Measurements from ENCODE around the gene CADPS. TPM values are rescaled to one million over a fixed set of nuclear protein-coding genes. Genes with fewer than 3 reads are reported as not detected.

The CADPS gene
- total RNA-seq, 1 experiment from 2014 or later, result not detected

GRCh38 chr3:62832553-62832952 is 42.7 kb downstream of the CADPS start:
- ChIA-PET POLR2A (no interaction called here), CTCF (interaction anchor here (0.6 kb wide), 1 partner anchor 166 kb away, joined by 5 read pairs; no protein-coding TSS in a partner anchor)
- H3K4me1 ChIP-seq (ENCODE audit: control insufficient read depth, insufficient read depth, low read length), result no peaks in the 10 kb centered on the region
- no peaks in the 10 kb centered on the region for H3K36me3 ChIP-seq (ENCODE audit: control insufficient read depth, insufficient read depth, low read length)
- intact Hi-C loops (cut with micrococcal nuclease; ENCODE audit: unreplicated experiment) (no loop called here), in situ Hi-C loops (cut with HindIII; ENCODE audit: low pct_unique_long_range_greater_than_20kb, low sequenced_read_pairs) (no loop called here)
- H3K27me3 ChIP-seq (ENCODE audit: control insufficient read depth, insufficient read depth, low read length), result no peaks in the 10 kb centered on the region
- DNase-seq (ENCODE audit: low read depth, low spot score) (no peak), ATAC-seq (no peak)
- H3K4me3 ChIP-seq (ENCODE audit: low read depth in 2 of 2, low read length in 2 of 2), result no peak overlapping the region
- TF ChIP-seq TCF7L2 (IDR thresholded peaks at IDR 0.05; ENCODE audit: low read depth, low read length) (no peak), SIN3A (IDR thresholded peaks at IDR 0.05; ENCODE audit: borderline replicate concordance, insufficient read depth, low read depth, low read length) (no peak)
- H3K27ac ChIP-seq (ENCODE audit: low read length), result no peak overlapping the region
- no peaks in the 10 kb centered on the region for H3K9me3 ChIP-seq (ENCODE audit: control insufficient read depth, insufficient read depth, low read depth, low read length)
- no TSS peak for BruUV-seq (replicated peaks)

GRCh38 chr3:62830727-62831322 is 44.4 kb downstream of the CADPS start:
- ChIA-PET POLR2A (no interaction called here), CTCF (no interaction called here)
- ATAC-seq (no peak), DNase-seq (ENCODE audit: low read depth, low spot score) (no peak)
- in situ Hi-C loops (cut with HindIII; ENCODE audit: low pct_unique_long_range_greater_than_20kb, low sequenced_read_pairs) (no loop called here), intact Hi-C loops (cut with micrococcal nuclease; ENCODE audit: unreplicated experiment) (no loop called here)
- no TSS peak for BruUV-seq (replicated peaks)
- no peak overlapping the region for H3K27ac ChIP-seq (ENCODE audit: low read length)
- TF ChIP-seq REST (IDR thresholded peaks at IDR 0.05; ENCODE audit: insufficient read depth in 1 of 2, low read depth in 2 of 2, low read length in 1 of 2) (no peak), TCF7L2 (IDR thresholded peaks at IDR 0.05; ENCODE audit: low read depth, low read length) (no peak), SIN3A (IDR thresholded peaks at IDR 0.05; ENCODE audit: borderline replicate concordance, insufficient read depth, low read depth, low read length) (no peak), POLR2AphosphoS5 (IDR thresholded peaks at IDR 0.05; ENCODE audit: low read depth, low read length) (no peak), CTCF (IDR thresholded peaks at IDR 0.05) (no peak)
- no peaks in the 10 kb centered on the region for H3K9me3 ChIP-seq (ENCODE audit: control insufficient read depth, insufficient read depth, low read depth, low read length)
- no peaks in the 10 kb centered on the region for H3K4me1 ChIP-seq (ENCODE audit: control insufficient read depth, insufficient read depth, low read length)
- H3K36me3 ChIP-seq (ENCODE audit: control insufficient read depth, insufficient read depth, low read length), result no peaks in the 10 kb centered on the region
- no peaks in the 10 kb centered on the region for H3K27me3 ChIP-seq (ENCODE audit: control insufficient read depth, insufficient read depth, low read length)
- no peak overlapping the region for H3K4me3 ChIP-seq (ENCODE audit: low read depth in 2 of 2, low read length in 2 of 2)

- CTCF ChIA-PET, result no interaction called here
- no peak for TF ChIP-seq TCF7L2 (IDR thresholded peaks at IDR 0.05; ENCODE audit: low read depth, low read length)
- no peak for TF ChIP-seq SIN3A (IDR thresholded peaks at IDR 0.05; ENCODE audit: borderline replicate concordance, insufficient read depth, low read depth, low read length)
- no peak for TF ChIP-seq REST (IDR thresholded peaks at IDR 0.05; ENCODE audit: insufficient read depth in 1 of 2, low read depth in 2 of 2, low read length in 1 of 2)
- TF ChIP-seq POLR2AphosphoS5 (IDR thresholded peaks at IDR 0.05; ENCODE audit: low read depth, low read length), result no peak
- TF ChIP-seq CTCF (IDR thresholded peaks at IDR 0.05), result no peak
- BruUV-seq (replicated peaks), result no TSS peak
Observed at GRCh38 chr3:62827550-62827949, 47.7 kb downstream of the CADPS start.

More at GRCh38 chr3:62827550-62827949, 47.7 kb downstream of the CADPS start:
- Histone ChIP-seq H3K27ac (ENCODE audit: low read length) (no peak overlapping the region), H3K27me3 (ENCODE audit: control insufficient read depth, insufficient read depth, low read length) (no peaks in the 10 kb centered on the region), H3K4me3 (ENCODE audit: low read depth in 2 of 2, low read length in 2 of 2) (no peak overlapping the region), H3K4me1 (ENCODE audit: control insufficient read depth, insufficient read depth, low read length) (no peaks in the 10 kb centered on the region), H3K9me3 (ENCODE audit: control insufficient read depth, insufficient read depth, low read depth, low read length) (no peaks in the 10 kb centered on the region), H3K36me3 (ENCODE audit: control insufficient read depth, insufficient read depth, low read length) (no peaks in the 10 kb centered on the region)
- POLR2A ChIA-PET, result no interaction called here
- intact Hi-C loops (cut with micrococcal nuclease; ENCODE audit: unreplicated experiment) (no loop called here), in situ Hi-C loops (cut with HindIII; ENCODE audit: low pct_unique_long_range_greater_than_20kb, low sequenced_read_pairs) (no loop called here)
- no peak for ATAC-seq
- no peak for DNase-seq (ENCODE audit: low read depth, low spot score)
